ENCODE results near the gene TMOD1. TPM values are rescaled to one million over a fixed set of nuclear protein-coding genes. Genes with fewer than 3 reads are reported as not detected.

The TMOD1 gene
- total and polyA plus RNA-seq, 10 of the 15 experiments (the other 5 are each of a cell fraction or from before 2014, with no cell fraction given), result 4.0 to 44.1 (median 15.4) TPM

DNA sequence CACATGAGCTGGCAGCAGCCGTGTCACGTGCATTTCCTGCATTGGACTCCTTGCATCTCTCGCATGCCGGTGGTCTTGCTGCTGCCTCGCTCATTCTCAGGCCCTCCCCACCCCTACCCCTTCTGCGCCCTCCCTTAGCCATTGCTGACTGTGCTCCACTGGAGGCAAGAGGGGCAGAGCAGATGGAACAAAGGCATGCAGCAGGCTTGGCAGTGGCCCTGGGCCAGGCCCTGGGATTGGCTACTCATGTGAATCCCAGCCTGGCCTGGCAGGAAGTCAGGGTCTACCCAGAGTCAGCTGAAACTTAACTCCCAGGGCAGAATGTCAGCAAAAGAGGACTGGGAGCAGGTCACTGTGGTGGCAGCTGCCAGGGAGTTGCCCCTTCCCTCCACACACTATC lies 69.4 kb downstream of the TMOD1 start (continued):
- TF ChIP-seq, protein P1, sequence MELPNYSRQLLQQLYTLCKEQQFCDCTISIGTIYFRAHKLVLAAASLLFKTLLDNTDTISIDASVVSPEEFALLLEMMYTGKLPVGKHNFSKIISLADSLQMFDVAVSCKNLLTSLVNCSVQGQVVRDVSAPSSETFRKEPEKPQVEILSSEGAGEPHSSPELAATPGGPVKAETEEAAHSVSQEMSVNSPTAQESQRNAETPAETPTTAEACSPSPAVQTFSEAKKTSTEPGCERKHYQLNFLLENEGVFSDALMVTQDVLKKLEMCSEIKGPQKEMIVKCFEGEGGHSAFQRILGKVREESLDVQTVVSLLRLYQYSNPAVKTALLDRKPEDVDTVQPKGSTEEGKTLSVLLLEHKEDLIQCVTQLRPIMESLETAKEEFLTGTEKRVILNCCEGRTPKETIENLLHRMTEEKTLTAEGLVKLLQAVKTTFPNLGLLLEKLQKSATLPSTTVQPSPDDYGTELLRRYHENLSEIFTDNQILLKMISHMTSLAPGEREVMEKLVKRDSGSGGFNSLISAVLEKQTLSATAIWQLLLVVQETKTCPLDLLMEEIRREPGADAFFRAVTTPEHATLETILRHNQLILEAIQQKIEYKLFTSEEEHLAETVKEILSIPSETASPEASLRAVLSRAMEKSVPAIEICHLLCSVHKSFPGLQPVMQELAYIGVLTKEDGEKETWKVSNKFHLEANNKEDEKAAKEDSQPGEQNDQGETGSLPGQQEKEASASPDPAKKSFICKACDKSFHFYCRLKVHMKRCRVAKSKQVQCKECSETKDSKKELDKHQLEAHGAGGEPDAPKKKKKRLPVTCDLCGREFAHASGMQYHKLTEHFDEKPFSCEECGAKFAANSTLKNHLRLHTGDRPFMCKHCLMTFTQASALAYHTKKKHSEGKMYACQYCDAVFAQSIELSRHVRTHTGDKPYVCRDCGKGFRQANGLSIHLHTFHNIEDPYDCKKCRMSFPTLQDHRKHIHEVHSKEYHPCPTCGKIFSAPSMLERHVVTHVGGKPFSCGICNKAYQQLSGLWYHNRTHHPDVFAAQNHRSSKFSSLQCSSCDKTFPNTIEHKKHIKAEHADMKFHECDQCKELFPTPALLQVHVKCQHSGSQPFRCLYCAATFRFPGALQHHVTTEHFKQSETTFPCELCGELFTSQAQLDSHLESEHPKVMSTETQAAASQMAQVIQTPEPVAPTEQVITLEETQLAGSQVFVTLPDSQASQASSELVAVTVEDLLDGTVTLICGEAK (IDR thresholded peaks at IDR 0.05; ENCODE audit: borderline replicate concordance), result no peak
- TF ChIP-seq ZNF207 (IDR thresholded peaks at IDR 0.05; ENCODE audit: borderline replicate concordance) (no peak), PAX5 (IDR thresholded peaks at IDR 0.05; ENCODE audit: borderline replicate concordance, low read depth, low read length) (no peak), CBX3 (IDR thresholded peaks at IDR 0.05; ENCODE audit: borderline replicate concordance, low read depth) (no peak), LARP7 (IDR thresholded peaks at IDR 0.05) (no peak), ZSCAN29 (IDR thresholded peaks at IDR 0.05) (no peak), SREBF2 (IDR thresholded peaks at IDR 0.05; ENCODE audit: low read length) (no peak), NFXL1 (IDR thresholded peaks at IDR 0.05; ENCODE audit: borderline replicate concordance) (no peak), WRNIP1 (IDR thresholded peaks at IDR 0.05; ENCODE audit: borderline replicate concordance, low read depth, low read length) (no peak), NR2F1 (conservative IDR thresholded peaks at IDR 0.05) (no peak), TCF3 (IDR thresholded peaks at IDR 0.05; ENCODE audit: borderline replicate concordance, insufficient read depth, low read depth, low read length) (no peak)
- TF ChIP-seq, protein P2, sequence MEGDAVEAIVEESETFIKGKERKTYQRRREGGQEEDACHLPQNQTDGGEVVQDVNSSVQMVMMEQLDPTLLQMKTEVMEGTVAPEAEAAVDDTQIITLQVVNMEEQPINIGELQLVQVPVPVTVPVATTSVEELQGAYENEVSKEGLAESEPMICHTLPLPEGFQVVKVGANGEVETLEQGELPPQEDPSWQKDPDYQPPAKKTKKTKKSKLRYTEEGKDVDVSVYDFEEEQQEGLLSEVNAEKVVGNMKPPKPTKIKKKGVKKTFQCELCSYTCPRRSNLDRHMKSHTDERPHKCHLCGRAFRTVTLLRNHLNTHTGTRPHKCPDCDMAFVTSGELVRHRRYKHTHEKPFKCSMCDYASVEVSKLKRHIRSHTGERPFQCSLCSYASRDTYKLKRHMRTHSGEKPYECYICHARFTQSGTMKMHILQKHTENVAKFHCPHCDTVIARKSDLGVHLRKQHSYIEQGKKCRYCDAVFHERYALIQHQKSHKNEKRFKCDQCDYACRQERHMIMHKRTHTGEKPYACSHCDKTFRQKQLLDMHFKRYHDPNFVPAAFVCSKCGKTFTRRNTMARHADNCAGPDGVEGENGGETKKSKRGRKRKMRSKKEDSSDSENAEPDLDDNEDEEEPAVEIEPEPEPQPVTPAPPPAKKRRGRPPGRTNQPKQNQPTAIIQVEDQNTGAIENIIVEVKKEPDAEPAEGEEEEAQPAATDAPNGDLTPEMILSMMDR (IDR thresholded peaks at IDR 0.05 in 2 of 3, conservative IDR thresholded peaks at IDR 0.05 in 1 of 3; ENCODE audit: control insufficient read depth in 2 of 3, extremely low read depth in 1 of 3, insufficient read depth in 1 of 3, low read depth in 3 of 3, low read length in 3 of 3), result no peak
- TF ChIP-seq, protein P3, sequence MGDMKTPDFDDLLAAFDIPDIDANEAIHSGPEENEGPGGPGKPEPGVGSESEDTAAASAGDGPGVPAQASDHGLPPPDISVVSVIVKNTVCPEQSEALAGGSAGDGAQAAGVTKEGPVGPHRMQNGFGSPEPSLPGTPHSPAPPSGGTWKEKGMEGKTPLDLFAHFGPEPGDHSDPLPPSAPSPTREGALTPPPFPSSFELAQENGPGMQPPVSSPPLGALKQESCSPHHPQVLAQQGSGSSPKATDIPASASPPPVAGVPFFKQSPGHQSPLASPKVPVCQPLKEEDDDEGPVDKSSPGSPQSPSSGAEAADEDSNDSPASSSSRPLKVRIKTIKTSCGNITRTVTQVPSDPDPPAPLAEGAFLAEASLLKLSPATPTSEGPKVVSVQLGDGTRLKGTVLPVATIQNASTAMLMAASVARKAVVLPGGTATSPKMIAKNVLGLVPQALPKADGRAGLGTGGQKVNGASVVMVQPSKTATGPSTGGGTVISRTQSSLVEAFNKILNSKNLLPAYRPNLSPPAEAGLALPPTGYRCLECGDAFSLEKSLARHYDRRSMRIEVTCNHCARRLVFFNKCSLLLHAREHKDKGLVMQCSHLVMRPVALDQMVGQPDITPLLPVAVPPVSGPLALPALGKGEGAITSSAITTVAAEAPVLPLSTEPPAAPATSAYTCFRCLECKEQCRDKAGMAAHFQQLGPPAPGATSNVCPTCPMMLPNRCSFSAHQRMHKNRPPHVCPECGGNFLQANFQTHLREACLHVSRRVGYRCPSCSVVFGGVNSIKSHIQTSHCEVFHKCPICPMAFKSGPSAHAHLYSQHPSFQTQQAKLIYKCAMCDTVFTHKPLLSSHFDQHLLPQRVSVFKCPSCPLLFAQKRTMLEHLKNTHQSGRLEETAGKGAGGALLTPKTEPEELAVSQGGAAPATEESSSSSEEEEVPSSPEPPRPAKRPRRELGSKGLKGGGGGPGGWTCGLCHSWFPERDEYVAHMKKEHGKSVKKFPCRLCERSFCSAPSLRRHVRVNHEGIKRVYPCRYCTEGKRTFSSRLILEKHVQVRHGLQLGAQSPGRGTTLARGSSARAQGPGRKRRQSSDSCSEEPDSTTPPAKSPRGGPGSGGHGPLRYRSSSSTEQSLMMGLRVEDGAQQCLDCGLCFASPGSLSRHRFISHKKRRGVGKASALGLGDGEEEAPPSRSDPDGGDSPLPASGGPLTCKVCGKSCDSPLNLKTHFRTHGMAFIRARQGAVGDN (IDR thresholded peaks at IDR 0.05), result no peak
